H1 (cell line): ENCODE measurements around the gene NAT9. TPM values are rescaled to one million over a fixed set of nuclear protein-coding genes. Genes with fewer than 3 reads are reported as not detected.

Source experiments
- CREB1 ChIP-seq: IDR thresholded peaks from 2 replicates; pipeline ENCODE4 v1.6.1; 2012; ENCODE audit warnings: inconsistent platforms
- EGR1 ChIP-seq: IDR thresholded peaks from 2 replicates; pipeline ENCODE4 v1.6.1; 2011; ENCODE audit warnings: low read depth, low read length, borderline replicate concordance
- JUND ChIP-seq: IDR thresholded peaks from 2 replicates; pipeline ENCODE4 v1.6.1; 2011; ENCODE audit warnings: mild to moderate bottlenecking, improper control_type of control experiment, low read length
- SIN3A ChIP-seq, 2 experiments: IDR thresholded peaks in 1 of 2; conservative IDR thresholded peaks in 1 of 2; 2 replicates each; pipeline ENCODE4 v1.6.1; 2011 to 2012; ENCODE audit warnings: low read length in 2 of 2, improper control_type of control experiment in 1 of 2, low read depth in 1 of 2, mild to moderate bottlenecking in 1 of 2
- polyA plus RNA-seq, 7 experiments: library from polyadenylated mRNA; depleted of rRNA in 3 of 7; stranded (reverse) in 5 of 7; unstranded in 2 of 7; fragments of >200 nt in 5 of 7; fragments of 200-250 nt in 2 of 7; gene quantifications; 1 replicate in 5 of 7; 2 replicates in 1 of 7; 4 replicates in 1 of 7; pipeline versions ENCODE4 v1.2.1 to v1.2.3, GENCODE V29; 2011 to 2013; ENCODE audit warnings: missing spikeins in 2 of 7, mixed read lengths in 2 of 7
- total RNA-seq: library from RNA; stranded (reverse); fragmentation: NEBNext Ultra II Directional; extraction: Animal tissue kit (Norgen Biotek cat#: 25700); gene quantifications from 2 replicates; pipeline ENCODE4 v1.2.1, GENCODE V29; 2021
- TF ChIP-seq, protein P1 (sequence below): IDR thresholded peaks from 2 replicates; pipeline ENCODE4 v1.6.1; 2012; ENCODE audit warnings: inconsistent platforms

The NAT9 gene
- total and polyA plus RNA-seq, 2 of the 8 experiments (the other 6 are each of a cell fraction or from before 2014, with no cell fraction given) = 32.3 to 42.7 TPM

DNA sequence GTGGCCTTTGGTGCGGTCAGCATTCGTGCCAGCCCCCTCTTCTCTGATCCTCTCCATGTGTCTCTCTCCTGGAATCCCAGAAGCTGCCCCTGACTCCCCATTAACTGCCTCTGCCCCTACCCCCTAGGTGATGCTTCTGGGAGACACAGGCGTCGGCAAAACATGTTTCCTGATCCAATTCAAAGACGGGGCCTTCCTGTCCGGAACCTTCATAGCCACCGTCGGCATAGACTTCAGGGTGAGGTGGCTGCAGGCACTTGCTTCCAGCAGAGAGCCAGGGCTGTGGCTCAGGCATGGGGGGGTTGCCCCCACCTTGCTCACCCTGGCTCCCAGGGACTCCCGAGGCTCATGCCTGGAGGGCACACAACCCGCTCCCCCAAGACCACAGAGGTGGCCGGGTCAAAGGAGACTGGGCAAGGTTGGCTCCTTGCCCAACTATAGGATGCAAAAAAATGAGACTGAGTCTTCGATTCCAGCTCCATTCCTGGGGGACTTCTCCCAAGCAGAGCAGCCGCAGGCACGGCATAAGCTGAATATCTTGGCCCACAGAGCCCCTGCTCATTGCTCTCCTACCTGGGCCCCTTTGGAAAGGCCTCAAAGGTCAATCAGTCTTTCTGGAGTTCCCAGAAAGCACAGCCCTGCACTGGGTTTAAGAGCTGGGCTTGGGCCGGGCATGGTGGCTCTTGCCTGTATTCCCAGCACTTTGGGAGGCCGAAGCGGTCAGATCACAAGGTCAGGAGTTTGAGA, 35.3 kb downstream of the NAT9 start (continued):
- TF ChIP-seq, protein P1, sequence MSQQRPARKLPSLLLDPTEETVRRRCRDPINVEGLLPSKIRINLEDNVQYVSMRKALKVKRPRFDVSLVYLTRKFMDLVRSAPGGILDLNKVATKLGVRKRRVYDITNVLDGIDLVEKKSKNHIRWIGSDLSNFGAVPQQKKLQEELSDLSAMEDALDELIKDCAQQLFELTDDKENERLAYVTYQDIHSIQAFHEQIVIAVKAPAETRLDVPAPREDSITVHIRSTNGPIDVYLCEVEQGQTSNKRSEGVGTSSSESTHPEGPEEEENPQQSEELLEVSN = no peak
- no peak for TF ChIP-seq SIN3A (conservative IDR thresholded peaks at IDR 0.05 in 1 of 2, IDR thresholded peaks at IDR 0.05 in 1 of 2; ENCODE audit: low read depth in 1 of 2, low read length in 2 of 2)
- TF ChIP-seq CREB1 = no peak
- TF ChIP-seq EGR1 = no peak
- no peak for TF ChIP-seq JUND
- TF ChIP-seq, all 59 proteins: peak for 0
